HepG2 (cell line): ENCODE results near the gene CROCC. TPM values are rescaled to one million over a fixed set of nuclear protein-coding genes. Genes with fewer than 3 reads are reported as not detected.

Experiments
- ARNTL ChIP-seq: sonication (generic); formaldehyde crosslinking; IDR thresholded peaks from 2 replicates; pipeline ENCODE4 v1.4.0; 2020; ENCODE audit warnings: mild to moderate bottlenecking, missing genetic modification reagents
- CBX1 ChIP-seq: IDR thresholded peaks from one replicate; pipeline ENCODE4 v1.6.1; 2016; ENCODE audit warnings: antibody characterized with exemption, low read depth
- CCDC6 ChIP-seq: sonication (generic); formaldehyde crosslinking; IDR thresholded peaks from 2 replicates; pipeline ENCODE4 v1.8.1; 2022; ENCODE audit warnings: mild to moderate bottlenecking, missing genetic modification reagents, moderate library complexity
- GATAD1 ChIP-seq: IDR thresholded peaks from 2 replicates; pipeline ENCODE4 v1.6.1; 2016; ENCODE audit warnings: missing genetic modification reagents, missing compliant biosample characterization
- HOXA5 ChIP-seq: sonication (generic); formaldehyde crosslinking; IDR thresholded peaks from 2 replicates; pipeline ENCODE4 v1.4.0; 2020; ENCODE audit warnings: missing genetic modification reagents
- MEF2D ChIP-seq: sonication (generic); formaldehyde crosslinking; IDR thresholded peaks from 2 replicates; pipeline ENCODE4 v1.5.1; 2020; ENCODE audit warnings: mild to moderate bottlenecking, missing genetic modification reagents
- PITX1 ChIP-seq: sonication (generic); formaldehyde crosslinking; IDR thresholded peaks from 2 replicates; pipeline ENCODE4 v1.5.1; 2020; ENCODE audit warnings: mild to moderate bottlenecking, missing genetic modification reagents
- ZNF350 ChIP-seq: sonication (generic); formaldehyde crosslinking; IDR thresholded peaks from 2 replicates; pipeline ENCODE4 v1.4.0; 2020; ENCODE audit warnings: mild to moderate bottlenecking, low read depth, missing genetic modification reagents, borderline replicate concordance
- ZNF629 ChIP-seq: sonication (generic); formaldehyde crosslinking; conservative IDR thresholded peaks from 2 replicates; pipeline ENCODE4 v1.5.0; 2020; ENCODE audit warnings: missing genetic modification reagents
- polyA plus RNA-seq, 8 experiments: library from polyadenylated mRNA; depleted of rRNA in 3 of 8; stranded (reverse) in 7 of 8; unstranded in 1 of 8; fragments of >200 nt; fragmentation: Illumina TruSeq in 4 of 8; extraction: Trizol in 4 of 8; gene quantifications; 2 replicates each; pipeline versions ENCODE4 v1.2.1 to v1.2.3, GENCODE V29; 2011 to 2016; ENCODE audit warnings: low read depth in 4 of 8, missing spikeins in 1 of 8, mixed read lengths in 1 of 8; ENCODE audit not compliant: insufficient read depth in 1 of 8
- total RNA-seq, 5 experiments: library from RNA; depleted of rRNA; stranded (reverse); fragments of >200 nt; fragmentation: Illumina TruSeq; extraction: Trizol; gene quantifications; 2 replicates each; pipeline ENCODE4 v1.2.3, GENCODE V29; 2016; ENCODE audit warnings: low read depth in 1 of 5
- TF ChIP-seq, protein P1 (sequence below): sonication (generic); formaldehyde crosslinking; IDR thresholded peaks from 2 replicates; pipeline ENCODE4 v1.4.0; 2020; ENCODE audit warnings: missing genetic modification reagents
- TF ChIP-seq, protein P2 (sequence below): sonication (generic); formaldehyde crosslinking; IDR thresholded peaks from 2 replicates; pipeline ENCODE4 v1.4.0; 2020; ENCODE audit warnings: missing genetic modification reagents
- TF ChIP-seq, protein P3 (sequence below): sonication (generic); formaldehyde crosslinking; IDR thresholded peaks from 2 replicates; pipeline ENCODE4 v1.4.0; 2020; ENCODE audit warnings: missing genetic modification reagents
- TF ChIP-seq, protein P4 (sequence below): sonication (generic); formaldehyde crosslinking; IDR thresholded peaks from 2 replicates; pipeline ENCODE4 v1.4.0; 2020; ENCODE audit warnings: missing genetic modification reagents, mild to moderate bottlenecking, borderline replicate concordance
- TF ChIP-seq, protein P5 (sequence below): IDR thresholded peaks from 2 replicates; pipeline ENCODE4 v1.6.1; 2016; ENCODE audit warnings: mild to moderate bottlenecking
- TF ChIP-seq, protein P6 (sequence below): sonication (generic); formaldehyde crosslinking; IDR thresholded peaks from 2 replicates; pipeline ENCODE4 v1.4.0; 2020; ENCODE audit warnings: low read depth, missing genetic modification reagents

Gene CROCC
- total and polyA plus RNA-seq, 2 of the 13 experiments (the other 11 are each of a cell fraction or from before 2014, with no cell fraction given): 7.8 to 15.5 TPM

DNA sequence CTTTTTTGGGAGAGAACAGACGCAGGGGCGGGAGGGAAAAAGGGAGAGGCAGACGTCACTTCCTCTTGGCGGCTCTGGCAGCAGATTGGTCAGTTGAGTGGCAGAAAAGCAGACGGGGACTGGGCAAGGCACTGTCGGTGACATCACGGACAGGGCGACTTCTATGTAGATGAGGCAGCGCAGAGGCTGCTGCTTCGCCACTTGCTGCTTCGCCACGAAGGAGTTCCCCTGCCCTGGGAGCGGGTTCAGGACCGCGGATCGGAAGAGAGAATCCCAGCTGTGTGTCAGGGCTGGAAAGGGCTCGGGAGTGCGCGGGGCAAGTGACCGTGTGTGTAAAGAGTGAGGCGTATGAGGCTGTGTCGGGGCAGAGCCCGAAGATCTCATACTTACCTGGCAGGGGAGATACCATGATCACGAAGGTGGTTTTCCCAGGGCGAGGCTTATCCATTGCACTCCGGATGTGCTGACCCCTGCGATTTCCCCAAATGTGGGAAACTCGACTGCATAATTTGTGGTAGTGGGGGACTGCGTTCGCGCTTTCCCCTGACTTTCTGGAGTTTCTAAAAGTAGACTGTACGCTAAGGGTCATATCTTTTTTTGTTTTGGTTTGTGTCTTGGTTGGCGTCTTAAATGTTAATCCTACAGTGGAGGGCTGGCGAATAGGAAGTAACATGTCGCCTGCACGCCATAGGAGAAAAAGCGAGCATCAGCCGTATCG lies 26.0 kb upstream of the CROCC start, which contains the start of gene RNU1-2 (continued):
- TF ChIP-seq, protein P1, sequence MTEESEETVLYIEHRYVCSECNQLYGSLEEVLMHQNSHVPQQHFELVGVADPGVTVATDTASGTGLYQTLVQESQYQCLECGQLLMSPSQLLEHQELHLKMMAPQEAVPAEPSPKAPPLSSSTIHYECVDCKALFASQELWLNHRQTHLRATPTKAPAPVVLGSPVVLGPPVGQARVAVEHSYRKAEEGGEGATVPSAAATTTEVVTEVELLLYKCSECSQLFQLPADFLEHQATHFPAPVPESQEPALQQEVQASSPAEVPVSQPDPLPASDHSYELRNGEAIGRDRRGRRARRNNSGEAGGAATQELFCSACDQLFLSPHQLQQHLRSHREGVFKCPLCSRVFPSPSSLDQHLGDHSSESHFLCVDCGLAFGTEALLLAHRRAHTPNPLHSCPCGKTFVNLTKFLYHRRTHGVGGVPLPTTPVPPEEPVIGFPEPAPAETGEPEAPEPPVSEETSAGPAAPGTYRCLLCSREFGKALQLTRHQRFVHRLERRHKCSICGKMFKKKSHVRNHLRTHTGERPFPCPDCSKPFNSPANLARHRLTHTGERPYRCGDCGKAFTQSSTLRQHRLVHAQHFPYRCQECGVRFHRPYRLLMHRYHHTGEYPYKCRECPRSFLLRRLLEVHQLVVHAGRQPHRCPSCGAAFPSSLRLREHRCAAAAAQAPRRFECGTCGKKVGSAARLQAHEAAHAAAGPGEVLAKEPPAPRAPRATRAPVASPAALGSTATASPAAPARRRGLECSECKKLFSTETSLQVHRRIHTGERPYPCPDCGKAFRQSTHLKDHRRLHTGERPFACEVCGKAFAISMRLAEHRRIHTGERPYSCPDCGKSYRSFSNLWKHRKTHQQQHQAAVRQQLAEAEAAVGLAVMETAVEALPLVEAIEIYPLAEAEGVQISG: peak; percentile 16; the same call in 1 of the 2 replicates
- TF ChIP-seq PITX1 (CRISPR knock-in tag) (peak; percentile 61; the same call in 1 of the 2 replicates), HOXA5 (CRISPR knock-in tag) (peak; percentile 44; the same call in 1 of the 2 replicates), MEF2D (CRISPR knock-in tag) (peak; percentile 39; the same call in 1 of the 2 replicates), ZNF629 (CRISPR knock-in tag) (0 out of 2 replicates have a peak, but pooled peaks have one; percentile 15), ZNF350 (CRISPR knock-in tag) (peak; percentile 29; the same call in 1 of the 2 replicates), ARNTL (CRISPR knock-in tag) (0 out of 2 replicates have a peak, but pooled peaks have one; percentile 33), CCDC6 (CRISPR knock-in tag) (0 out of 2 replicates have a peak, but pooled peaks have one; percentile 42), GATAD1 (CRISPR knock-in tag) (peak; percentile 15; the same call in 1 of the 2 replicates), CBX1 (peak; percentile 98)
- TF ChIP-seq, protein P2, sequence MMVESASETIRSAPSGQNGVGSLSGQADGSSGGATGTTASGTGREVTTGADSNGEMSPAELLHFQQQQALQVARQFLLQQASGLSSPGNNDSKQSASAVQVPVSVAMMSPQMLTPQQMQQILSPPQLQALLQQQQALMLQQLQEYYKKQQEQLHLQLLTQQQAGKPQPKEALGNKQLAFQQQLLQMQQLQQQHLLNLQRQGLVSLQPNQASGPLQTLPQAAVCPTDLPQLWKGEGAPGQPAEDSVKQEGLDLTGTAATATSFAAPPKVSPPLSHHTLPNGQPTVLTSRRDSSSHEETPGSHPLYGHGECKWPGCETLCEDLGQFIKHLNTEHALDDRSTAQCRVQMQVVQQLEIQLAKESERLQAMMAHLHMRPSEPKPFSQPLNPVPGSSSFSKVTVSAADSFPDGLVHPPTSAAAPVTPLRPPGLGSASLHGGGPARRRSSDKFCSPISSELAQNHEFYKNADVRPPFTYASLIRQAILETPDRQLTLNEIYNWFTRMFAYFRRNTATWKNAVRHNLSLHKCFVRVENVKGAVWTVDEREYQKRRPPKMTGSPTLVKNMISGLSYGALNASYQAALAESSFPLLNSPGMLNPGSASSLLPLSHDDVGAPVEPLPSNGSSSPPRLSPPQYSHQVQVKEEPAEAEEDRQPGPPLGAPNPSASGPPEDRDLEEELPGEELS (CRISPR knock-in tag): 0 out of 2 replicates have a peak, but pooled peaks have one; percentile 24
- TF ChIP-seq, protein P3, sequence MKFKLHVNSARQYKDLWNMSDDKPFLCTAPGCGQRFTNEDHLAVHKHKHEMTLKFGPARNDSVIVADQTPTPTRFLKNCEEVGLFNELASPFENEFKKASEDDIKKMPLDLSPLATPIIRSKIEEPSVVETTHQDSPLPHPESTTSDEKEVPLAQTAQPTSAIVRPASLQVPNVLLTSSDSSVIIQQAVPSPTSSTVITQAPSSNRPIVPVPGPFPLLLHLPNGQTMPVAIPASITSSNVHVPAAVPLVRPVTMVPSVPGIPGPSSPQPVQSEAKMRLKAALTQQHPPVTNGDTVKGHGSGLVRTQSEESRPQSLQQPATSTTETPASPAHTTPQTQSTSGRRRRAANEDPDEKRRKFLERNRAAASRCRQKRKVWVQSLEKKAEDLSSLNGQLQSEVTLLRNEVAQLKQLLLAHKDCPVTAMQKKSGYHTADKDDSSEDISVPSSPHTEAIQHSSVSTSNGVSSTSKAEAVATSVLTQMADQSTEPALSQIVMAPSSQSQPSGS (CRISPR knock-in tag): peak; percentile 75
- TF ChIP-seq, protein P4, sequence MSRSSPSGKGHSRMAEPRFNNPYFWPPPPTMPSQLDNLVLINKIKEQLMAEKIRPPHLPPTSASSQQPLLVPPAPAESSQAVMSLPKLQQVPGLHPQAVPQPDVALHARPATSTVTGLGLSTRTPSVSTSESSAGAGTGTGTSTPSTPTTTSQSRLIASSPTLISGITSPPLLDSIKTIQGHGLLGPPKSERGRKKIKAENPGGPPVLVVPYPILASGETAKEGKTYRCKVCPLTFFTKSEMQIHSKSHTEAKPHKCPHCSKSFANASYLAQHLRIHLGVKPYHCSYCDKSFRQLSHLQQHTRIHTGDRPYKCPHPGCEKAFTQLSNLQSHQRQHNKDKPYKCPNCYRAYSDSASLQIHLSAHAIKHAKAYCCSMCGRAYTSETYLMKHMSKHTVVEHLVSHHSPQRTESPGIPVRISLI (CRISPR knock-in tag): peak; percentile 32; the same call in 1 of the 2 replicates
- TF ChIP-seq, protein P5, sequence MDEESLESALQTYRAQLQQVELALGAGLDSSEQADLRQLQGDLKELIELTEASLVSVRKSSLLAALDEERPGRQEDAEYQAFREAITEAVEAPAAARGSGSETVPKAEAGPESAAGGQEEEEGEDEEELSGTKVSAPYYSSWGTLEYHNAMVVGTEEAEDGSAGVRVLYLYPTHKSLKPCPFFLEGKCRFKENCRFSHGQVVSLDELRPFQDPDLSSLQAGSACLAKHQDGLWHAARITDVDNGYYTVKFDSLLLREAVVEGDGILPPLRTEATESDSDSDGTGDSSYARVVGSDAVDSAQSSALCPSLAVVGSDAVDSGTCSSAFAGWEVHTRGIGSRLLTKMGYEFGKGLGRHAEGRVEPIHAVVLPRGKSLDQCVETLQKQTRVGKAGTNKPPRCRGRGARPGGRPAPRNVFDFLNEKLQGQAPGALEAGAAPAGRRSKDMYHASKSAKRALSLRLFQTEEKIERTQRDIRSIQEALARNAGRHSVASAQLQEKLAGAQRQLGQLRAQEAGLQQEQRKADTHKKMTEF (CRISPR knock-in tag): peak; percentile 81; the same call in 1 of the 2 replicates
- TF ChIP-seq, protein P6, sequence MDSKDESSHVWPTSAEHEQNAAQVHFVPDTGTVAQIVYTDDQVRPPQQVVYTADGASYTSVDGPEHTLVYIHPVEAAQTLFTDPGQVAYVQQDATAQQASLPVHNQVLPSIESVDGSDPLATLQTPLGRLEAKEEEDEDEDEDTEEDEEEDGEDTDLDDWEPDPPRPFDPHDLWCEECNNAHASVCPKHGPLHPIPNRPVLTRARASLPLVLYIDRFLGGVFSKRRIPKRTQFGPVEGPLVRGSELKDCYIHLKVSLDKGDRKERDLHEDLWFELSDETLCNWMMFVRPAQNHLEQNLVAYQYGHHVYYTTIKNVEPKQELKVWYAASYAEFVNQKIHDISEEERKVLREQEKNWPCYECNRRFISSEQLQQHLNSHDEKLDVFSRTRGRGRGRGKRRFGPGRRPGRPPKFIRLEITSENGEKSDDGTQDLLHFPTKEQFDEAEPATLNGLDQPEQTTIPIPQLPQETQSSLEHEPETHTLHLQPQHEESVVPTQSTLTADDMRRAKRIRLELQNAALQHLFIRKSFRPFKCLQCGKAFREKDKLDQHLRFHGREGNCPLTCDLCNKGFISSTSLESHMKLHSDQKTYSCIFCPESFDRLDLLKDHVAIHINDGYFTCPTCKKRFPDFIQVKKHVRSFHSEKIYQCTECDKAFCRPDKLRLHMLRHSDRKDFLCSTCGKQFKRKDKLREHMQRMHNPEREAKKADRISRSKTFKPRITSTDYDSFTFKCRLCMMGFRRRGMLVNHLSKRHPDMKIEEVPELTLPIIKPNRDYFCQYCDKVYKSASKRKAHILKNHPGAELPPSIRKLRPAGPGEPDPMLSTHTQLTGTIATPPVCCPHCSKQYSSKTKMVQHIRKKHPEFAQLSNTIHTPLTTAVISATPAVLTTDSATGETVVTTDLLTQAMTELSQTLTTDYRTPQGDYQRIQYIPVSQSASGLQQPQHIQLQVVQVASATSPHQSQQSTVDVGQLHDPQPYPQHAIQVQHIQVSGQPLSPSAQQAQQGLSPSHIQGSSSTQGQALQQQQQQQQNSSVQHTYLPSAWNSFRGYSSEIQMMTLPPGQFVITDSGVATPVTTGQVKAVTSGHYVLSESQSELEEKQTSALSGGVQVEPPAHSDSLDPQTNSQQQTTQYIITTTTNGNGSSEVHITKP (CRISPR knock-in tag): peak; percentile 64; the same call in 1 of the 2 replicates
